MM.1S (cell line): ENCODE data around the gene KIAA0930.

Experiments
- EZH2 ChIP-seq: fragments of 300-600 bp; sonication (generic); optimal IDR thresholded peaks from 2 replicates; pipeline ENCODE3; 2017; ENCODE audit warnings: low read depth, mild to moderate bottlenecking, antibody characterized with exemption, low read length, mixed read lengths
- EZH2phosphoT487 ChIP-seq: fragments of 300-600 bp; sonication (generic); IDR thresholded peaks from 2 replicates; pipeline ENCODE4 v1.6.1; 2018; ENCODE audit warnings: antibody characterized with exemption, low read length
- TF ChIP-seq, protein P1 (sequence below): fragments of 300-600 bp; sonication (generic); IDR thresholded peaks from 2 replicates; pipeline ENCODE4 v1.5.1; 2016; ENCODE audit warnings: antibody characterized with exemption, low read length, mixed read lengths

DNA sequence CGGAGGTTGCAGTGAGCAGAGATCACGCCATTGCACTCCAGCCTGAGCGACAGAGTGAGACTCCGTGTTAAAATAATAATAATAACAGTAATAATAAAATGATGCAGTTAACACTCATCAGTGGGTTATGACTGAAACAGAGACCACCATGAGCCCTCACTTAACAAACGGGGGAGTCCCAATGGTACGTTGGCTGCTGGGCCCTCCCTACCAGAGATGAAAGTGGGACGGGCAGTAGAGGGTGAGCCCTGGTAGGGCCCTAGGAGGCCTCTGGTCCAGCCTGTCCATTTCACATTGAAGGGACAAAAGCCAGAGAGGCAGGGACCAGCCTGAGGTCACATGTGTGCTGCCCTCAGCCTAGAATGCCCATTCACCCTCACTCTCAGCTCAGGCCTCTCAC is 13.7 kb upstream of the KIAA0930 start:
- TF ChIP-seq, protein P1, sequence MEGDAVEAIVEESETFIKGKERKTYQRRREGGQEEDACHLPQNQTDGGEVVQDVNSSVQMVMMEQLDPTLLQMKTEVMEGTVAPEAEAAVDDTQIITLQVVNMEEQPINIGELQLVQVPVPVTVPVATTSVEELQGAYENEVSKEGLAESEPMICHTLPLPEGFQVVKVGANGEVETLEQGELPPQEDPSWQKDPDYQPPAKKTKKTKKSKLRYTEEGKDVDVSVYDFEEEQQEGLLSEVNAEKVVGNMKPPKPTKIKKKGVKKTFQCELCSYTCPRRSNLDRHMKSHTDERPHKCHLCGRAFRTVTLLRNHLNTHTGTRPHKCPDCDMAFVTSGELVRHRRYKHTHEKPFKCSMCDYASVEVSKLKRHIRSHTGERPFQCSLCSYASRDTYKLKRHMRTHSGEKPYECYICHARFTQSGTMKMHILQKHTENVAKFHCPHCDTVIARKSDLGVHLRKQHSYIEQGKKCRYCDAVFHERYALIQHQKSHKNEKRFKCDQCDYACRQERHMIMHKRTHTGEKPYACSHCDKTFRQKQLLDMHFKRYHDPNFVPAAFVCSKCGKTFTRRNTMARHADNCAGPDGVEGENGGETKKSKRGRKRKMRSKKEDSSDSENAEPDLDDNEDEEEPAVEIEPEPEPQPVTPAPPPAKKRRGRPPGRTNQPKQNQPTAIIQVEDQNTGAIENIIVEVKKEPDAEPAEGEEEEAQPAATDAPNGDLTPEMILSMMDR: no peak
- TF ChIP-seq EZH2phosphoT487 (no peak), EZH2 (no peak)
